Stimulated activated CD4-positive, alpha-beta T cell treated with anti-CD3 and anti-CD28 coated beads, TNF-alpha, amount 100 ng/mL, for 48 hours (primary cell): ENCODE results near the gene ACCS.

ENCODE experiments used
- DNase-seq, 3 donors: peaks; one replicate each; pipeline ENCODE4 v3.0.0-alpha.2; 2020; ENCODE audit warnings: low read depth in 3 of 3

The ACCS gene

DNA sequence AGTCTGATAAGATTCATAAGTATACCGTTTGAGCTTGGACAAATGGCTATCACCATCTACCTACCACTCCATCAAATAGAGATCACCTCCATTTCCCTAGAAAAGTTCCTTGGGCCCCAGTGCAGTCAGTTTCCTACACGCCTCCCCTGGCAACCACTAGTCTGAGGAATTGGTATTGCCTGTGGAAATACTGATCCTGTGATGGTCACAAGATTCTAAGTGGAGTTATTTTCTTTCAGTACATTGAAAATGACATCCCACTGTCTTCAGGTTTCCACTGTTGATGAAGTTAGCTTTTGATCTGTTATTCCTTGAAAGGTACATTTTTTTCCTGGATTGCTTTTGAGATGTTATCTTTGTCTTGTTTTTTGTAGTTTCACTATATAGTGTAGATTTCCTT lies 22.9 kb upstream of the ACCS start:
- no peak for DNase-seq

DNA sequence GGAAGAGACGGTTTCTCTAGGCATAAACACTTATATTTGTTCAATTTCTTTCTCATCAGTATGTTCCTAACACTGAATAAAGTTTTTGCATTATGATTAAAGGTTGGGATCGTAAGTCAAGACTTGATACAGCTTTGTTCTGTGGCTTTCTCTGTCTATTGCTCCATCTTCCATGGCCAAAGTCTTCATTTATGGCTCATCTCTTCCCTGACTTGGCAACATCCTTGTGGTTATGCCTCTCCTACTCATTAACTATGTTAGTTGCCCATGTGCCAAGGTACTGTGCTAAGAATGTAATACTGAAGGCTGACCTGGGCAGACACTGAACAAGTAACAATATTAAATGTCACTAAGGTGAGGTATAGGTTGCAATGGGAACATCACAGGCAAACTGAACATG lies 19.9 kb upstream of the ACCS start:
- DNase-seq: no peak

DNA sequence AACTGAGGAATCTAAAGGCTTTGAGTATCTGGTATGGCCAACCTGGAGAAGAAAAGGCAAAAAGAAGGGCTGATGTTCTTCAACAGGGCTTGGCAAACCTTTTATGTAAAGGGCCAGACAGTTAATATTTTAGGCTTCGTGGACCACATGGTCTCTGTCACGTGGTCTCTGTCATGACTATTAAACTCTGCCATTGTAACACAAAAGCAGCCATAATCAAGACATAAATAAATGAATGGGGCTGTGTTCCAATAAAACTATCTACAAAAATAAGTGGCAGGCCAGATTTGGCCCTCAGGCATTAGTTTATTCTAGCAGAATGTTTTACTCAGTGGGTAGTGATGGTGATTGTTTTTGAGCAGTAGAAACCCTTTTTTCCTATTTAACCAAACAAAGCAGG lies 18.8 kb upstream of the ACCS start:
- DNase-seq: no peak

DNA sequence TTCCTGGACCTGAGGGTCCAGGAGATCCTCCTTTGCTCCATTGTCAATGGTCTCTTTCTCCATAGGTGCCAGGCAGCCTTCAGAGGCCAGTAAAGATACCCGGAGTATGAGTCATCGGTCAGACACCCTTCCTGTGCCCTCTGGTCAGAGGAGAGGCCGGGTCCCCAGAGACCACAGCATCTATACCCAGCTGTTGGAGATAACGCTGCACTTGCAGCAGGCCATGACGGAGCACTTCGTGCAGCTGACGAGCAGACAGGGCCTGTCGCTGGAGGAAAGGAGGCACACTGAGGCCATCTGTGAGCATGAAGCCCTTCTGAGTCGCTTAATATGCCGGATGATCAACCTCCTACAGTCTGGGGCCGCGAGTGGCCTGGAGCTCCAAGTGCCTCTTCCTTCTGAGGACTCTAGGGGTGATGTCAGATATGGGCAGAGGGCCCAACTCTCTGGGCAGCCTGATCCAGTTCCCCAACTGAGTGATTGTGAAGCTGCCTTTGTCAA lies 18.1 kb upstream of the ACCS start, which contains the start of gene ACCSL:
Gene ACCSL, plus strand, starts transcription at position 51 of the 501 bp plus-strand sequence. Its CDS starts 56 bp downstream, at position 107.
- DNase-seq: no peak

DNA sequence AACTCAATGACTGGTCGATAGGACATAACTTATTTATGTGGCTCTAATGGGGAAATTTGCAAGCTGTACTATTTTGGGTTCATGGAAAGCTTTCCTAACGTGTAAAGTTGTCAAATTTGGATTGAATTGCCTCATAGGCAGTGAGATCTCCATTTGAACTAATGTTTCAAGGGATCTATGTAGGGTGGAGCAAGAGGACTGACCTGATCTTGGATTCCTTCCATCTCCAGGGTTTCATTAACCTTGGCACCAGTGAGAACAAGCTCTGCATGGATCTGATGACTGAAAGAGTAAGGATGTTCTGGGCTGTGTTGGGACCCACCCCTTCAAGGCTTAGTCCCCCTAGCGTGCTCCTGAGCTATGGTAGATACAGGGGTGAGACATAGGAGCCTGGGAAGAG lies 16.2 kb upstream of the ACCS start:
- DNase-seq: no peak

DNA sequence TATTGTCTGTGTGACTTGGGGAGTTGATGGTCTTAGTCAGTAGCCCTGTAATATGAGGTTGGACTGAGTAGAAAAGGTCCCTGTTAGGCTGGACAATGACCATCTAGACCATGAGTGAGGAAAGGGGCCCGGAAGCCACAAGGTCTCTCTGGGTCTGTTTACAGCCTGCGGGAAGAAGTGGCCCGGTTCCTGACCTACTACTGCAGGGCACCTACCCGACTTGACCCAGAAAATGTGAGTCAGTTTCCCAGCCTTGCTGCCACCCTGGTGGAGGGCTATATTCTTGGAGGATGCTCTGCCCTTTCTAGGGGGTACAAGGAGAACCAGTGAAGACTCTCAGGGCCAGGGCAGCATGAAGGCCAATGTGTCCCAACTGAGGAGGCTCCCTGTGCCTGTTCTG lies 14.9 kb upstream of the ACCS start:
- DNase-seq: no peak

DNA sequence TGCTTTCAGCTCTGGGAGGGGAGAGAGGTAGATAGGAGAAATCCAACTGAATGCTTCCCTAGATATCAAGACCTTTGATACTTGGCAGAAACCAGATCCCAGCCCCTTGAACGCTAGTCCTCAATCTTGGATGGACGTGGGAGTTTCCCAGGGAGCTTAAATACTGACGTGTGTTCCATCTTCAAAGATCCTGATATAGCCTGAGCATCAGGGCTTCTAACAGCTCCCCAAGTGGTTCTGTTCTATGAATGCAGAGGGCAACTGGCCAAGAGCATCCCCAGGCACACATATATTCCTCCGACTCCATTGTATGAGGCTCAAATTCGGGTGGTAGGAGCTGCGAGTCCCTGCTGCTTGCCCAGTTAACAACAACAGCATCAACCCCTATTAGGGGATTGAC lies 8.7 kb upstream of the ACCS start:
- DNase-seq: no peak

DNA sequence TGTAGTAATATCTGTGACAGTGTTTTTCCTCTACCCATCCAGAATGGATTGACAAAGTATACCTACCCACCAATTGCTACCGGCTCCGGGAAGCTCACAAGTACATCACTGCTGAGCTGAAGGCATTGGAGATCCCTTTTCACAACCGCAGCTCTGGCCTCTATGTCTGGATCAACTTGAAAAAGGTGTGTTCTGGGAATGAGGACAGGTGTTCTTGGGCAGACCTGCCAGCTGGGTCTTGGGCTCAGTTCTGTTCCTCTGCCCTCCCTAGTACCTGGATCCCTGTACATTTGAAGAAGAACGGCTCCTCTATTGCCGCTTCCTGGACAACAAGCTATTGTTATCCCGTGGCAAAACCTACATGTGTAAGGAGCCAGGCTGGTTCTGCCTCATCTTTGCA lies 7.8 kb upstream of the ACCS start:
- no peak for DNase-seq

DNA sequence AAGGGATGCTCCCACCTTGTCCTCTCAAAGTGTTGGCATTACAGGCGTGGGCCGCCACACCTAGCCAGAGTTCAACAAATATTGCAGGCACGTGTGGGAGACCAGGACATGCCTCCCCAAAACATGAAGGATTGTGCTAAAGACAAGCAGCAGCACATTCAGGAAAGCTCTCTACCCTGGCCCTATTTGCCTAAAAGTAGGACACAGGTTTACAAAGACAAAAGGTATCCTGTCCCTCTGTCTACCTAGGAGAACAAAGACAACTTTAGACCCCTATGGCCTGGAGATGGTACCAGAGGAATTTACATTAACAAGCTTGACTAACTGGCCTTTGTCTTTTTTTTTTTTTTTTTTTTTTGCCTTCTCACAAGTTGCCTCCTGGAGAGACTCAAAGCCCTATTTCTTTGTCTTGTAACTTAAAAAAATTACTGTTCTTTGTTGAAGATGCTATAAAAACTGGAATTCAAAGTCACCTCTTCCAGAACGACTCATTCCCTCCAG lies 859 bp upstream of the ACCS start:
- no peak for DNase-seq

DNA sequence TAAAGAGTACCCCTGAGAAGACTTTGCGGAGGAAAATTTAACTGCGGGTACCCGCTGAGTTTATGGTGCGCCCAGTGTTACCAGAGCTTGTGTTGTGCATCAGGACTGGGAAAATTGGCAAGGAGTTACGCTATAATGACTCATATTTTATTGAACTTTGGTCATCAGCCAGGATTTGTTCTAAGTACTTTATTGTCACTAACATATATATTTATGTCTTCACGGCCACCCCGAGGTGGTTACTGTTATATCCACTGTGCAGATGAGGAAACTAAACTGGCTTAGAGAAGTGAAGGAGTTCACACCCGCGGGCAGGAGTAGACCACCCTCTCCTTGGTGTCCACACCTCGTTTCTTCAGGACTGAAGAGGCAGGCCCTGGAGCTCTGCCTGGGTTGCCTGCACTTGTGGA lies 667 bp downstream of the ACCS start:
- no peak for DNase-seq

DNA sequence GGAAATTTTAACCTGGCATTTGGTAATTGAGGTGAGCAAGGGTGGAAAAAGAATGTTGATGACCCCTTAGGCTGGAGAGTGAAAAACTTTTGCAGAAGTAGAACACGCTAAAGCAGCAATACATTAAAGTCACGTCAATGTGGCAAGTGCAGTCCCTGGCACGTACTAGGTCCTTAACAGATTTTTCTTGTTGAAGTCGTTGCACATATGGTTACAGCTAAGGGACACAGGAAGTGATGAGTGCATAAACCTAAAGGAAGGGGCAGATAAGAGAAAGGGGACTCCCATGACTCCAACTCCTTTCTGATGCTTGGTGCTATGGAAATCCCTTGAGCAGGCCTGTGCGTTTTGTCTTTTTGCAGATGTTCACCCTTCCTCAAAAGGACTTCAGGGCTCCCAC lies 1.2 kb downstream of the ACCS start:
- DNase-seq: no peak

DNA sequence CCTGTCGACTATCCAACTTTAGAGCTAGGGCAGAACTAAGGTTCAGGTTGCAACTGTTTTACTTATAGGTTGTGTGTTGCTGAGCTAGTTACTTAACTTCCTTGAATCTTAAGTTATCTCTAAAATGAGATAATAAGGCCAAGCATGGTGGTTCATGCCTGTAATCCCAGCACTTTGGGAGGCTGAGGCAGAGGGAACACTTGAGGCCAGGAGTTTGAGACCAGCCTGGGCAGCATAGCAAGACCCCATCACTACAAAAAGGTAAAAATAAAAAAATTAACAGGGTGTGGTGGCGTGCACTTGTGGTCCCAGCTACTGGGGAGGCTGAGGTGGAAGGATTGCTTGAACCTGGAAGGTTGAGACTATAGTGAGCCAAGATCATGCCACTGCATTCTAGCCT lies 2.1 kb downstream of the ACCS start:
- no peak for DNase-seq

DNA sequence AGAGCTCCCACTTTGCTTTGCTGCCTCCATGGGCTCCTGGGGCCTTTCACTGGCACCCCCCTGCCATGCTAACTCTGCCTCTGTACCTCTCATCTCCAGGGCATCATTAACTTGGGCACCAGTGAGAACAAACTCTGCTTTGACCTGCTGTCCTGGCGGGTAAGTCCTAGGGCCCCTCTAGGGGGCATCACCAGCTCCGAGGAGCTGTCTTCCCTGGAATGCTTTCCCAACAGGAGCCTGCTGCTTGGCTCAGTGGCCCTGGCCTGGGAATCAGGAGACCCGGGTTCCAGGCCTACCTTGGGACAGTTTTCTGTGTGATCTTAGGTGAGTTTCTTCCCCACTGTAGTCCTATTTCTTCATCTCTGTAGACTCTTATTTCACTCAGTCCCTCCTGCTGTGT lies 5.1 kb downstream of the ACCS start:
- DNase-seq: no peak

DNA sequence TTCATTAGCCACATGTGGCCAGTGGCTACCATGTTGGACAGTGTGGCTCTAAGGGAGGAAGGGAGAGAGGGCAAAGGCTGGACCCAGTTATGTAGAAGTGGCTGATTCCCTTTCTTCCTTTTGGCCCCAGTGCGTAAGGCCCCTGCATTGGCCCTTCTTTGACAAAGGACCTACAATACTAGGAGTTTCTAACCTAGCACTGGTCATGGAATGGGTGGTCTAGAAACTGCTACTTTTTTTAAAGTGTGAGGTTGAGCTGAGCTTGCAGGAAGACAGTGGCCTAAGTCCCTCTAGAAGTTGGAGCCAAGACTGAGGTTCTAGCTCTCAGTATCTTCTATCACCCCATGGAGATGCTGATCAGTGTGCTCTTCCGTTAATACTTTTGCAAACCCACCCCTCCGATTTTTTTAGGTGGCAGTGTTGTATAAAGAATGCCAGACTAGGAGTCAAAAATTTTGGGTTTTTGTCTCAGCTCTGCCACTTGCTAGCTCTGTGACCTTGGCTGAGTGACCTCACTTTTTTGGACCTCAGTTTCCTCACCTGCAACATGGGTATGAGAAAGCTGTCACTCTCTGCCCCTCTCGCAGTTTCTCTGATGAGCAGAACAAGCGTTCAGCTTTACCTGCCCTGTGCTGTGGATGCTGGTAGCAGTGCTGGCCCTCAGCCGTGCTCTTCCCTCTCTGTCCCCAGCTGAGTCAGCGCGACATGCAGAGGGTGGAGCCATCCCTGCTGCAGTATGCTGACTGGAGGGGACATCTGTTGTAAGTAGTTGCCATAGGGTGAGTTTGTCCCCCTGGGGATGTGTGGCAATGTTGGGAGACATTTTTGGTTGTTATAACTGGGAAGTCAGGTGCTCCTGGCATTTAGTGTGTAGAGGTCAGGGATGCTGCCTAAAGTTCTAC lies 6.9 kb downstream of the ACCS start:
- DNase-seq: no peak

DNA sequence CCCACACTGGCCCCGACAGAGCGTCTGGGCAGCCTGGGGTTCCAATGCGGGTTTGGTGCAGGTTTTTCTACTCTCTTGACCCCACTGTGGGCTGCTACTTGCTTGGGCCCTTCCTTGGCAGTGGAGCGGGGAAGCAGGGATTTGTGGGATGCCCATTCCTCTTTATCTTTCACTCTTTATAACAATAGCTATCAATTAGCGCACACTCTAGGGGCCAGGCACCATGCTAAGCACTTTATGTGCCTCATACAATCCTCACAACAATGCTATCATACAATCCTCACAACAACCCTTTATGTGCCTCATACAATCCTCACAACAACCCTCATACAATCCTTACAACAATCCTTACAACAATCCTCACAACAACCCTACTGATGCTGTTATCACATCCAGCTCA lies 12.7 kb downstream of the ACCS start:
- no peak for DNase-seq

DNA sequence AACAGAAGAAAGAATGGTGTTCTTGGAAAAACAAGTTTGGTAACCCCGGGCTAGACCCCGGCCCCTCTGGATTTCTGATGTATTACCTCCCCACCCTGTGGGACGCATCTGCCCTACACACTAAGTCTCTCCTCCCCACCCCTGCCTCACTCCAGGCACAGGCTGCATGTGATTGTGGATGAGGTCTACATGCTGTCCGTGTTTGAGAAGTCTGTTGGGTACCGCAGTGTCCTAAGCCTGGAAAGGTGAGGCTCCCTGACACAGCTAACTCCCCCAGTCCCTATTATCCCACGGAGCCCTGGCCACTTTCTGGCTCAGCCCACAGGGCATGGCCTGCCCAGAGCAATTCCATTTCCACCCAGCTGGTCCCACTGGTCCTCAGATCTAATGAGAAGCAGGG lies 13.3 kb downstream of the ACCS start:
- DNase-seq: no peak

DNA sequence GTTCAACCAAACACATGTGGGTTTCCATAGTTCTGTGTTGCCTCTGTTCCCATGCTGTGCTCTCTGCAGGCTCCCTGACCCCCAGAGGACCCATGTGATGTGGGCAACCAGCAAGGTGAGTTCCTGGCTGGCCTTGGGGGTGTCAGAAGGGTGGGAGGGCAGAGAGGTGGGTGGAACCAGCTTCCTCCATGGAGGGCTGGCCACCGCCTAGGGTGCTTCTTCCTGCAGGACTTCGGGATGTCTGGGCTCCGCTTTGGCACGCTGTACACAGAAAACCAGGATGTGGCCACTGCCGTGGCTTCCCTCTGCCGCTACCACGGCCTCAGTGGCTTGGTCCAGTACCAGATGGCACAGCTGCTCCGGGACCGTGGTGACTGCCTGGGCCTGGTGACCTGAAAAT lies 14.9 kb downstream of the ACCS start:
- no peak for DNase-seq

DNA sequence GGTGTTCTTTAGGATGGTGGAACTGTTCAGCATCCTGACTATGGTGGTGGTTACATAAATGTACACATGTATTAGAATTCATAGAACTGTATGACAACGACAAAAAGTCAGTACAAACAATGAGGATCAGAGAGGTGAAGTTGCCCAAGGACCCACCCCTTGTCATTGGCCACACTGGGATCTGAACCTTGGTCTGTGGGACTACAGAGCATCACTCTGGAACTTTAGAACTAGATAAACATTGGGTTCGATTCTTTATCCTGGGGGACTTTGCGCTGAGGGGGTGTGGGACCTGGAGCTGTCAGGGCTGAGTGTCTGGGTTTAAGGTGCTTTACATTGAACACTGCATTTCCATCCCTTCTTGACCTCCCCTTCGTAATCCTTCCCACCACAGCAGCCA lies 16.6 kb downstream of the ACCS start:
- DNase-seq: no peak

DNA sequence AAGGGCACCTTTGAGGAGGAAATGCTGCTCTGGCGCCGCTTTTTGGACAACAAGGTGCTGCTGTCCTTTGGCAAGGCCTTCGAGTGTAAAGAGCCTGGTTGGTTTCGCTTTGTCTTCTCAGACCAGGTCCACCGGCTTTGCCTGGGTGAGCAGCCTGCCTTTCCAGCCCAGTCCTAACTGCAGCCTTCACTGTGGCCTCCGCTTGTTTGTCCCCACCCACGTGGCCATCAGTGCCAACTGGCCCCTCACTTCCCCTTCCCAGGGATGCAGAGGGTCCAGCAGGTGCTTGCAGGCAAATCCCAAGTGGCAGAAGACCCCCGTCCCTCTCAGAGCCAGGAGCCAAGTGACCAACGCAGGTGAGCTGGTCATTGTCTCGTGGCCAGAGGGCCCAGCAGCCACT lies 17.4 kb downstream of the ACCS start:
- DNase-seq: no peak

DNA sequence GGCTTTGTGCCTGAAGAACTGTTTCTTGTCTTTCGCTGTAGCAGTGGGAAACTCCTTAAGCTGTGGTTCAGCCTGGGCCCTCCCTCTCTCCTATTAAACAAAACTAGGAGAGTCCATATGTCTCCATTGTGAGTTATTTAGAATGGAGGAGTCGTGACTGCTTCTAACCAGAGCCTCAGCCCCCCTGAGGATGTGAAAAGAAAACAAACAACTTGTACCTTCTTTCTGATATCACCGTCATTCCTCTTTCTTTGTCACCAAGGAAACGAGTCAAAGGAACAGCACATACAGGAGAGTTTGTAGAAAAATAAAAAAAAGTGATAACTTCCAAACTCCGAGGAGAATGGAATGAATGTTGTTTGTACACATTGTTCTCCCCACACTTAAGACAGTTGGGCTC lies 17.8 kb downstream of the ACCS start:
- no peak for DNase-seq

DNA sequence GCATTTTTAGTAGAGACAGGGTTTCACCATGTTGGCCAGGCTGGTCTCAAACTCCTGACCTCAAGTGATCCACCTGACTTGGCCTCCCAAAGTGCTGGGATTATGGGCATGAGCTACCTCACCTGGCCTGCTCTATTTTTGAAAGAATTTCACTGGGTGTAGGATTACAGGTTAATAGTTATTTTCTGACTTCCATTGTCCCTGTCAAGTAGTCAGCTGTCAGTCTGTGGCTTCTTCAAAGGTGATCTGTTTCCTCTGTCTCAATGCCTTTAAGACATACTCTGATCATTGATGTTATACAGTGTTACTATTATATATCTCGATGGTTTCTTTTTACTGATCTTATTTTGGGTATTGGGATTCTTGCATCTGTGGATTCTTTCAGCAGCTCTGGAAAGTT lies 19.3 kb downstream of the ACCS start:
- DNase-seq: no peak

DNA sequence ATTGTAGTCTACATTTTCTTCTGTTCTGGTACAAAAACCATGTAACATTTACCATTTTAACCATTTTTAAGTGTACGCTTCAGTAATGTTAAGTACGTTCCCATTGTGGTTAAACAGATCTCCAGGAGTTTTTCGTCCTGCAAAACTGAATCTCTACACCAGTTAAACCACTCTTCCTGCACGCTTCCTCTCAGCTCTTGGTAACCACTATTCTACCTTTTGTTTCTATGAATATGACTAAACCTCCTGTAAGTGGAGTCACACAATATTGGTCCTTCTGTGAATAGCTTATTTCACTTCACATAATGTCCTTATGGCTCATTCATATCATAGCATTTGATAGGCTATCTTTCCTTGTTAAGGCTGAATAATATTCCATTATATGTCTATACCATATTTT lies 22.3 kb downstream of the ACCS start:
- DNase-seq: no peak

DNA sequence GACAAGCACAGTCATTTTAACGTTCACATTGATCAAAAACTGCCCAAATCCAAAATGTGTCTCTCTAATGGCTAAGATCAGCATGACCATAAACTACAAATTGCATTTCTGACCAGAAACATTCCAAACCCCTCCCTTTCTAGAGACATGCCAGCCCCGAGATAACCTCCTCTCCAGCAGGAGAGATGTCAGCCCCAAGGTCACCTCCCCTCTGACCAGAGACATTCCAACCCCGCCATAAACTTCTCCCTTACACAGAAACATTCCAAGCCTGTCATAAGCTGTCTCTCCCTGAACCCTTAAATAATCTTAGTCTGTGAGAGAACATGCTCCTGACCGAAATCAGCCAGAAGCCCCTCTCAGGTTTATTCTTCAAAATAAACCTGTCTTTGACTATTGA lies 22.8 kb downstream of the ACCS start:
- DNase-seq: no peak

DNA sequence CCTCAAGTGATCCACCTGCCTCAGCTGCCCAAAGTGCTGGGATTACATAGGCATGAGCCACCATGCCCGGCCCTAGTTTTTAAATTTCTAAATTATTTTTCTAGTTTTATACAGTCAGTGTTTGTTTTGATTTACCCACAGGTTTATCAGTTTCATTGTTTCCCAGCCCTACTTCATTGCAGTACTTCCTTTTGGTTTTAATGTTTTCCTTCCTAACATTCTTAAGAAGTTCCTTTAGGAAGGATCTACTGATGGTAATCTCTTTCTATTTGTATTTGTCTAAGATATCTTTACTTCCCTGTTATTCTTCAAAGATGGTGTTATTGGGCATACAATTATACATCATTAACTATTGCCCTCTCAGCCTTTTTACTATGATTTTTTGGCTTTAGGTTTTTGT lies 24.5 kb downstream of the ACCS start:
- DNase-seq: no peak
